Kidney epithelial cell (primary cell): ENCODE results near the gene PHACTR3. TPM values are rescaled to one million over a fixed set of nuclear protein-coding genes. Genes with fewer than 3 reads are reported as not detected.

Experiments
- DNase-seq: peaks from one replicate; pipeline ENCODE4 v3.0.0-alpha.2; 2010; ENCODE audit warnings: low read depth
- H3K27me3 ChIP-seq: 2 replicates; pipeline ENCODE4 v1.6.0; 2011; ENCODE audit warnings: low read length; ENCODE audit not compliant: control insufficient read depth, insufficient read depth
- H3K36me3 ChIP-seq: 2 replicates; pipeline ENCODE4 v1.5.1; 2011; ENCODE audit warnings: low read length; ENCODE audit not compliant: control insufficient read depth, insufficient read depth
- H3K4me3 ChIP-seq: 2 replicates; pipeline ENCODE4 v1.5.1; 2011; ENCODE audit warnings: low read depth, mild to moderate bottlenecking, control low read depth, low read length
- CTCF ChIP-seq: IDR thresholded peaks from 2 replicates; pipeline ENCODE4 v1.5.1; 2011; ENCODE audit warnings: mild to moderate bottlenecking, moderate library complexity, low read length, control low read depth, inconsistent platforms; ENCODE audit not compliant: insufficient read depth, poor library complexity, severe bottlenecking
- total RNA-seq: library from RNA; depleted of rRNA; stranded (reverse); fragments of >200 nt; gene quantifications from 2 replicates; pipeline ENCODE4 v1.2.3, GENCODE V29; 2015

Gene PHACTR3
- total RNA-seq, 1 donor from 2014 or later: not detected

GRCh38 chr20:59765599-59766177 is 161.3 kb downstream of the PHACTR3 start:
- no peak for DNase-seq
- no peak for TF ChIP-seq CTCF
- no peak overlapping the region for H3K4me3 ChIP-seq
- no peaks in the 10 kb centered on the region for H3K36me3 ChIP-seq
- no peaks in the 10 kb centered on the region for H3K27me3 ChIP-seq

- H3K4me3 ChIP-seq: no peak overlapping the region
- no peak for DNase-seq
- no peak for TF ChIP-seq CTCF
- H3K27me3 ChIP-seq: no peaks in the 10 kb centered on the region
- H3K36me3 ChIP-seq: no peaks in the 10 kb centered on the region
These were observed 163.3 kb downstream of the PHACTR3 start for GRCh38 chr20:59767656-59768055.

GRCh38 chr20:59770270-59770669 is 165.9 kb downstream of the PHACTR3 start:
- DNase-seq: no peak
- H3K36me3 ChIP-seq: no peaks in the 10 kb centered on the region
- TF ChIP-seq CTCF: no peak
- H3K4me3 ChIP-seq: no peak overlapping the region
- H3K27me3 ChIP-seq: no peaks in the 10 kb centered on the region

GRCh38 chr20:59770851-59771250 is 166.5 kb downstream of the PHACTR3 start:
- DNase-seq: no peak
- TF ChIP-seq CTCF: no peak
- H3K27me3 ChIP-seq: no peaks in the 10 kb centered on the region
- H3K36me3 ChIP-seq: no peaks in the 10 kb centered on the region
- H3K4me3 ChIP-seq: no peak overlapping the region

GRCh38 chr20:59771506-59772372 is 167.4 kb downstream of the PHACTR3 start:
- no peak overlapping the region for H3K4me3 ChIP-seq
- H3K36me3 ChIP-seq: no peaks in the 10 kb centered on the region
- no peak for TF ChIP-seq CTCF
- H3K27me3 ChIP-seq: no peaks in the 10 kb centered on the region
- DNase-seq: no peak

GRCh38 chr20:59772373-59772705 is 168.0 kb downstream of the PHACTR3 start:
- no peak for DNase-seq
- TF ChIP-seq CTCF: no peak

More at GRCh38 chr20:59772373-59772705, 168.0 kb downstream of the PHACTR3 start:
- H3K27me3 ChIP-seq: no peaks in the 10 kb centered on the region
- H3K36me3 ChIP-seq: no peaks in the 10 kb centered on the region
- no peak overlapping the region for H3K4me3 ChIP-seq
